WTC11 (cell line): ENCODE measurements around the gene WSB2. TPM values are rescaled to one million over a fixed set of nuclear protein-coding genes. Genes with fewer than 3 reads are reported as not detected.

ENCODE experiments used
- AFF4 ChIP-seq: sonication (generic); formaldehyde crosslinking; IDR thresholded peaks from 2 replicates; pipeline ENCODE4 v1.8.1; 2023; ENCODE audit warnings: mild to moderate bottlenecking, missing genetic modification reagents, borderline replicate concordance
- ATF2 ChIP-seq: sonication (generic); formaldehyde crosslinking; IDR thresholded peaks from 2 replicates; pipeline ENCODE4 v1.8.1; 2022; ENCODE audit warnings: low read depth, missing genetic modification reagents, borderline replicate concordance
- ATF6 ChIP-seq: sonication (generic); formaldehyde crosslinking; IDR thresholded peaks from 2 replicates; pipeline ENCODE4 v1.8.1; 2023; ENCODE audit warnings: mild to moderate bottlenecking, missing genetic modification reagents
- ETV6 ChIP-seq: sonication (generic); formaldehyde crosslinking; IDR thresholded peaks from 2 replicates; pipeline ENCODE4 v1.8.1; 2022; ENCODE audit warnings: mild to moderate bottlenecking, missing genetic modification reagents
- FOXP1 ChIP-seq: sonication (generic); formaldehyde crosslinking; IDR thresholded peaks from 2 replicates; pipeline ENCODE4 v1.8.0; 2022; ENCODE audit warnings: missing genetic modification reagents, mild to moderate bottlenecking, moderate library complexity, borderline replicate concordance
- GRHL2 ChIP-seq: fragments of 250-450 bp; sonication (Bioruptor Pico); IDR thresholded peaks from 2 replicates; pipeline ENCODE4 v1.8.0; 2022; ENCODE audit warnings: mild to moderate bottlenecking, moderate library complexity; ENCODE audit not compliant: insufficient replicate concordance, severe bottlenecking
- HMGA2 ChIP-seq: fragments of 250-450 bp; sonication (Bioruptor Pico); IDR thresholded peaks from 2 replicates; pipeline ENCODE4 v1.4.0; 2021; ENCODE audit warnings: mild to moderate bottlenecking, moderate library complexity
- JUN ChIP-seq: sonication (generic); formaldehyde crosslinking; IDR thresholded peaks from 2 replicates; pipeline ENCODE4 v1.8.0; 2023; ENCODE audit warnings: mild to moderate bottlenecking, missing genetic modification reagents
- MYBL2 ChIP-seq: sonication (generic); formaldehyde crosslinking; IDR thresholded peaks from 2 replicates; pipeline ENCODE4 v1.8.1; 2023; ENCODE audit warnings: mild to moderate bottlenecking, moderate library complexity, missing genetic modification reagents
- NR1H2 ChIP-seq: sonication (generic); formaldehyde crosslinking; IDR thresholded peaks from 2 replicates; pipeline ENCODE4 v1.9.0; 2021; ENCODE audit warnings: mild to moderate bottlenecking, moderate library complexity, missing genetic modification reagents
- NR3C1 ChIP-seq: sonication (generic); formaldehyde crosslinking; conservative IDR thresholded peaks from 2 replicates; pipeline ENCODE4 v1.8.1; 2023; ENCODE audit warnings: low read depth, mild to moderate bottlenecking, missing genetic modification reagents
- OVOL2 ChIP-seq: fragments of 250-450 bp; sonication (Bioruptor Pico); IDR thresholded peaks from 2 replicates; pipeline ENCODE4 v1.9.0; 2021; ENCODE audit warnings: mild to moderate bottlenecking, borderline replicate concordance
- PRDM15 ChIP-seq: sonication (generic); formaldehyde crosslinking; IDR thresholded peaks from 2 replicates; pipeline ENCODE4 v1.8.0; 2022; ENCODE audit warnings: missing genetic modification reagents
- RELA ChIP-seq: sonication (generic); formaldehyde crosslinking; IDR thresholded peaks from 2 replicates; pipeline ENCODE4 v1.8.1; 2022; ENCODE audit warnings: missing genetic modification reagents, mild to moderate bottlenecking, borderline replicate concordance
- TP53 ChIP-seq: sonication (generic); formaldehyde crosslinking; IDR thresholded peaks from 2 replicates; pipeline ENCODE4 v1.8.1; 2023; ENCODE audit warnings: mild to moderate bottlenecking, missing genetic modification reagents
- ZNF138 ChIP-seq: sonication (generic); formaldehyde crosslinking; conservative IDR thresholded peaks from 2 replicates; pipeline ENCODE4 v1.8.1; 2022; ENCODE audit warnings: mild to moderate bottlenecking, moderate library complexity, missing genetic modification reagents
- ZNF396 ChIP-seq: fragments of 250-450 bp; sonication (Bioruptor Pico); IDR thresholded peaks from 2 replicates; pipeline ENCODE4 v1.8.0; 2021; ENCODE audit warnings: mild to moderate bottlenecking, moderate library complexity, borderline replicate concordance
- ZNF416 ChIP-seq: fragments of 250-450 bp; sonication (Bioruptor Pico); IDR thresholded peaks from 2 replicates; pipeline ENCODE4 v1.9.0; 2021; ENCODE audit warnings: mild to moderate bottlenecking, inconsistent platforms
- ZNF671 ChIP-seq: fragments of 250-450 bp; sonication (Bioruptor Pico); IDR thresholded peaks from 2 replicates; pipeline ENCODE4 v1.8.0; 2021; ENCODE audit warnings: mild to moderate bottlenecking
- total RNA-seq: library from RNA; stranded (reverse); gene quantifications from 3 replicates; pipeline ENCODE4 v1.2.3, GENCODE V29; 2021
- TF ChIP-seq, protein P1 (sequence below): sonication (generic); formaldehyde crosslinking; IDR thresholded peaks from 2 replicates; pipeline ENCODE4 v1.8.0; 2022; ENCODE audit warnings: mild to moderate bottlenecking, missing genetic modification reagents
- TF ChIP-seq, protein P2 (sequence below): fragments of 200-600 bp; IDR thresholded peaks from 2 replicates; pipeline ENCODE4 v1.8.0; 2022; ENCODE audit warnings: antibody characterized with exemption
- TF ChIP-seq, protein P3 (sequence below): sonication (generic); formaldehyde crosslinking; IDR thresholded peaks from 2 replicates; pipeline ENCODE4 v1.8.0; 2023; ENCODE audit warnings: mild to moderate bottlenecking, missing genetic modification reagents

WSB2 gene
- total RNA-seq, 1 experiment from 2014 or later: 74.2 TPM

- TF ChIP-seq AFF4 (CRISPR knock-in tag): no peak
- no peak for TF ChIP-seq PRDM15 (CRISPR knock-in tag)
- peak; percentile 89 for TF ChIP-seq FOXP1 (CRISPR knock-in tag)
- no peak for TF ChIP-seq ZNF138 (CRISPR knock-in tag)
- TF ChIP-seq HMGA2: no peak
- no peak for TF ChIP-seq GRHL2
- no peak for TF ChIP-seq ZNF396 (CRISPR knock-in tag)
- no peak for TF ChIP-seq ATF6 (CRISPR knock-in tag)
- no peak for TF ChIP-seq RELA (CRISPR knock-in tag)
- TF ChIP-seq NR1H2 (CRISPR knock-in tag): no peak
- peak; percentile 81 for TF ChIP-seq ETV6 (CRISPR knock-in tag)
- TF ChIP-seq, protein P1, sequence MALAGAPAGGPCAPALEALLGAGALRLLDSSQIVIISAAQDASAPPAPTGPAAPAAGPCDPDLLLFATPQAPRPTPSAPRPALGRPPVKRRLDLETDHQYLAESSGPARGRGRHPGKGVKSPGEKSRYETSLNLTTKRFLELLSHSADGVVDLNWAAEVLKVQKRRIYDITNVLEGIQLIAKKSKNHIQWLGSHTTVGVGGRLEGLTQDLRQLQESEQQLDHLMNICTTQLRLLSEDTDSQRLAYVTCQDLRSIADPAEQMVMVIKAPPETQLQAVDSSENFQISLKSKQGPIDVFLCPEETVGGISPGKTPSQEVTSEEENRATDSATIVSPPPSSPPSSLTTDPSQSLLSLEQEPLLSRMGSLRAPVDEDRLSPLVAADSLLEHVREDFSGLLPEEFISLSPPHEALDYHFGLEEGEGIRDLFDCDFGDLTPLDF (CRISPR knock-in tag): no peak
- TF ChIP-seq ZNF671 (CRISPR knock-in tag): no peak
- 0 out of 2 replicates have a peak, but pooled peaks have one; percentile 30 for TF ChIP-seq JUN
- no peak for TF ChIP-seq ATF2 (CRISPR knock-in tag)
- TF ChIP-seq, protein P2, sequence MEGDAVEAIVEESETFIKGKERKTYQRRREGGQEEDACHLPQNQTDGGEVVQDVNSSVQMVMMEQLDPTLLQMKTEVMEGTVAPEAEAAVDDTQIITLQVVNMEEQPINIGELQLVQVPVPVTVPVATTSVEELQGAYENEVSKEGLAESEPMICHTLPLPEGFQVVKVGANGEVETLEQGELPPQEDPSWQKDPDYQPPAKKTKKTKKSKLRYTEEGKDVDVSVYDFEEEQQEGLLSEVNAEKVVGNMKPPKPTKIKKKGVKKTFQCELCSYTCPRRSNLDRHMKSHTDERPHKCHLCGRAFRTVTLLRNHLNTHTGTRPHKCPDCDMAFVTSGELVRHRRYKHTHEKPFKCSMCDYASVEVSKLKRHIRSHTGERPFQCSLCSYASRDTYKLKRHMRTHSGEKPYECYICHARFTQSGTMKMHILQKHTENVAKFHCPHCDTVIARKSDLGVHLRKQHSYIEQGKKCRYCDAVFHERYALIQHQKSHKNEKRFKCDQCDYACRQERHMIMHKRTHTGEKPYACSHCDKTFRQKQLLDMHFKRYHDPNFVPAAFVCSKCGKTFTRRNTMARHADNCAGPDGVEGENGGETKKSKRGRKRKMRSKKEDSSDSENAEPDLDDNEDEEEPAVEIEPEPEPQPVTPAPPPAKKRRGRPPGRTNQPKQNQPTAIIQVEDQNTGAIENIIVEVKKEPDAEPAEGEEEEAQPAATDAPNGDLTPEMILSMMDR: no peak
- TF ChIP-seq NR3C1: no peak
- TF ChIP-seq ZNF416 (CRISPR knock-in tag): no peak
- TF ChIP-seq, protein P3, sequence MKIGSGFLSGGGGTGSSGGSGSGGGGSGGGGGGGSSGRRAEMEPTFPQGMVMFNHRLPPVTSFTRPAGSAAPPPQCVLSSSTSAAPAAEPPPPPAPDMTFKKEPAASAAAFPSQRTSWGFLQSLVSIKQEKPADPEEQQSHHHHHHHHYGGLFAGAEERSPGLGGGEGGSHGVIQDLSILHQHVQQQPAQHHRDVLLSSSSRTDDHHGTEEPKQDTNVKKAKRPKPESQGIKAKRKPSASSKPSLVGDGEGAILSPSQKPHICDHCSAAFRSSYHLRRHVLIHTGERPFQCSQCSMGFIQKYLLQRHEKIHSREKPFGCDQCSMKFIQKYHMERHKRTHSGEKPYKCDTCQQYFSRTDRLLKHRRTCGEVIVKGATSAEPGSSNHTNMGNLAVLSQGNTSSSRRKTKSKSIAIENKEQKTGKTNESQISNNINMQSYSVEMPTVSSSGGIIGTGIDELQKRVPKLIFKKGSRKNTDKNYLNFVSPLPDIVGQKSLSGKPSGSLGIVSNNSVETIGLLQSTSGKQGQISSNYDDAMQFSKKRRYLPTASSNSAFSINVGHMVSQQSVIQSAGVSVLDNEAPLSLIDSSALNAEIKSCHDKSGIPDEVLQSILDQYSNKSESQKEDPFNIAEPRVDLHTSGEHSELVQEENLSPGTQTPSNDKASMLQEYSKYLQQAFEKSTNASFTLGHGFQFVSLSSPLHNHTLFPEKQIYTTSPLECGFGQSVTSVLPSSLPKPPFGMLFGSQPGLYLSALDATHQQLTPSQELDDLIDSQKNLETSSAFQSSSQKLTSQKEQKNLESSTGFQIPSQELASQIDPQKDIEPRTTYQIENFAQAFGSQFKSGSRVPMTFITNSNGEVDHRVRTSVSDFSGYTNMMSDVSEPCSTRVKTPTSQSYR (CRISPR knock-in tag): no peak
- peak; percentile 86 for TF ChIP-seq MYBL2 (CRISPR knock-in tag)
- no peak for TF ChIP-seq OVOL2
- TF ChIP-seq TP53 (CRISPR knock-in tag): no peak
Measured at GRCh38 chr12:118016424-118017264, 44.3 kb downstream of the WSB2 start, which contains the start of gene RFC5 (continued).
